SU-DHL-6 (cell line): ENCODE measurements around the gene GRK6.

Source experiments
- CTCF ChIP-seq: fragments of 200-600 bp; sonication (generic); IDR thresholded peaks from one replicate; pipeline ENCODE4 v1.5.1; 2017; ENCODE audit warnings: antibody characterized with exemption, mild to moderate bottlenecking, low read length, moderate library complexity; ENCODE audit not compliant: insufficient read depth, poor library complexity, severe bottlenecking
- EZH2phosphoT487 ChIP-seq: fragments of 200-600 bp; sonication (generic), shearing (Covaris generic); conservative IDR thresholded peaks from 2 replicates; pipeline ENCODE4 v1.6.1; 2018; ENCODE audit warnings: mild to moderate bottlenecking, antibody characterized with exemption, low read length, moderate library complexity, mixed read lengths

GRCh38 chr5:177452688-177453638 lies 26.5 kb downstream of the GRK6 start:
- TF ChIP-seq CTCF: no peak
- no peak for TF ChIP-seq EZH2phosphoT487
